22Rv1 (cell line): ENCODE measurements around the gene TTC7B.

Experiments used
- CTCF ChIP-seq: fragments of 450-650 bp; IDR thresholded peaks from 2 replicates; pipeline ENCODE4 v1.5.1; 2017; ENCODE audit warnings: mild to moderate bottlenecking
- ZFX ChIP-seq: fragments of 450-650 bp; IDR thresholded peaks from 2 replicates; pipeline ENCODE4 v1.6.1; 2017; ENCODE audit warnings: antibody characterized with exemption, borderline replicate concordance

- TF ChIP-seq CTCF (no peak), ZFX (no peak)
These were observed 174.5 kb downstream of the TTC7B start for GRCh38 chr14:90641615-90642243.
